ENCODE measurements around the gene GGCT.

GRCh38 chr7:30470771-30471170, 33.9 kb downstream of the GGCT start:
- TF ChIP-seq CTCF (IDR thresholded peaks at IDR 0.05; ENCODE audit: extremely low read depth in 1 of 2, insufficient read depth in 1 of 2, low read depth in 1 of 2, low read length in 2 of 2): no peak
- no peak for TF ChIP-seq POLR2A (IDR thresholded peaks at IDR 0.05; ENCODE audit: low read depth, low read length)
- TF ChIP-seq POLR2AphosphoS5 (IDR thresholded peaks at IDR 0.05; ENCODE audit: insufficient read depth, low read depth, low read length): no peak
- no peak for TF ChIP-seq EZH2 (IDR thresholded peaks at IDR 0.05; ENCODE audit: borderline replicate concordance, low read depth, low read length, severe bottlenecking)
- TF ChIP-seq FOS (IDR thresholded peaks at IDR 0.05; ENCODE audit: borderline replicate concordance, insufficient read depth, low read length): peak; percentile 8
- TF ChIP-seq MAX (IDR thresholded peaks at IDR 0.05; ENCODE audit: insufficient read depth, insufficient read length): no peak
- TF ChIP-seq JUN (IDR thresholded peaks at IDR 0.05; ENCODE audit: borderline replicate concordance, insufficient read depth, insufficient read length, low read depth): peak; percentile 31
